CD4-positive, alpha-beta T cell treated with Interferon gamma for 1 hour (primary cell): ENCODE measurements around the gene NANOS1.
A peak's percentile ranks its signal among the peaks of the same experiment; 100 is the strongest.
"Not testable (repeated sequence)": the region's sequence is repeated elsewhere in the genome, so short reads cannot be mapped to it uniquely, and the experiment has no call there.

Experiments used
- DNase-seq: peaks from one replicate; pipeline ENCODE4 v3.0.0-alpha.2; 2020

Gene NANOS1

DNA sequence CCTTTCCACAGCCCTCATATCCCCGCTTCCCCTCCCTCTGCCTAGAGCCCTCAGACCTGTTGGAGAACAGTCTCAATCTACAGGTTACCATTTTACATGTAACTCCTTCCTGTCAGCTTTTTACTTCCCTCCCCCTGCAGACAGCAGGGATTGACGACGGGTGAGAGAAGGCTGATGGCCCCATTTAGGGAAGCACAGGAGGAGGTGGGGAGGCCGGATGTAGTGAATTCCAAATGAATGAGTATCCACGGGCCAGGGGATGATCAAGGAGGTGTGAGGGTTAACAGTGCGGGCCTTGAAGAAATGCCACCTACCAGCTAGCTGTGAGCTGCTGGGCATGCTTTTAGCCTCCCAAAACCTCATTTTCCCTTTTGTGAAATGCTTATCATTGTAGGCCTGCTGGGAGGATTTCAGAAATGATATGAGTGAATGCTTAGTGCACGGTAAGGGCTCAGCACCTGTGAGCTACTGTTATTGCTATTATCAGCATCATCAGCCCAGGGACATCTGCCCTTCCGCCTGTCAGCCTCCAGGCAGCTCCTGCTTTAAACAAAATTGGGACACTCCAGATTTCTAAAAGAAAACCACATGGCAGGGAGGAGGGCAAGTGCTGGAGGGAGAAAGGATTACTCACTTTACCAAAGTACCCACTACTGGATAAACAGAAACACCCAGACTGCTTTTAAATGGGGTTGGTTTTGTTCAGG is 6.5 kb upstream of the NANOS1 start:
- DNase-seq: no peak

DNA sequence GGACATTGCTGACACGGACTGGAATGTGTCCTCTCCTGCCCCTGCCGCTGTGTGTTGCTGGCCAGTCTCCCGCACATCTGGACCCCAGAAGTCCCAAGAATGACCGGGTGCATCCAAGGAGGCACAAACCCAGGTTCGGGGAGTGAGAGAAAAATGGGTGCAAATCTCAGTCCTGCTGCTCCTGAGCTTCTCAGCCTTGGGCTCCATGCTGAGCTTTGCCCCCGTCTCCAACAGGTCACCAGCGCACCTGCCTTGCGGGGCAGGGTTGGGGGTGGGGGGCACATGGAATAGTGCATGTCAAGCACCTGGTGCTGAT is 6.0 kb upstream of the NANOS1 start:
- DNase-seq: no peak

DNA sequence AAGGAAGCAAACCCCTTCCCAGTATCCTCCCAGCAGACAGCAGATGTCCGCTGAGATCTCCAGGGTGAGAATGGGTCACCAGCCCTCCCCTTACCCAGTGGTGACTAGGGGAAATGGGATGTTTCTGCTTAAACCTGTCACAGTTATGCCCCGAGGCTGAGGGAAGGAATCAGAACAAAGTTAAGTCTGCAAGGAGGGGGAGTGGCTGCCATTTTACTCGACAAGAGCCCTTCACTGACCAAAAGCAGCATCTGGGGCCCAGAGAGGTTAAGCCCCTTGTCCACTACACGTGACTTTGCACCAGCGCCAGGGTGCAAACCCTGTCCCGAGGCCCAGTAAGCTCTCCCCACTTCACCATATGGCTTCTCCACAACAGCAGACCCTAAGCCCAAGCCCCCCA is 4.6 kb upstream of the NANOS1 start:
- no peak for DNase-seq

DNA sequence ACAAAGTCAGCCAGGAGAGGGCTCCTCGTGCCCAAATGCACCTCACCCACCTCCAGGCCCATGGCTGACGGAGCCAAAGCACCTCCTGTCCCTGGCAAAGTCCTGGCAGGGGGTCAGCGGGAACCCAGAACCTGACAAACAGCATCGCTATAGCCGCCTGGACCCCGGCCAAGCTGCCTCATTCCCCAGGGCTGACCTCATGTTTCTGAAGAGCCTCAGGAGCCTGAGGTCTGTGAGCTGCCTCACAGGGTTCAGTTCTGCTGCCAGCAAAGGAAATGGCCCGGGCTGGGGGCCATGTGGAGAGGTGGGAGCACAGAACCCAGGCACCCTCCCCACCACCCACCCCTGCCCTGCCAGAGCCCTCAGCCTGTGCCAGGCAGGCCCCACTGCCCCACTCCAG is 4.2 kb upstream of the NANOS1 start:
- no peak for DNase-seq

DNA sequence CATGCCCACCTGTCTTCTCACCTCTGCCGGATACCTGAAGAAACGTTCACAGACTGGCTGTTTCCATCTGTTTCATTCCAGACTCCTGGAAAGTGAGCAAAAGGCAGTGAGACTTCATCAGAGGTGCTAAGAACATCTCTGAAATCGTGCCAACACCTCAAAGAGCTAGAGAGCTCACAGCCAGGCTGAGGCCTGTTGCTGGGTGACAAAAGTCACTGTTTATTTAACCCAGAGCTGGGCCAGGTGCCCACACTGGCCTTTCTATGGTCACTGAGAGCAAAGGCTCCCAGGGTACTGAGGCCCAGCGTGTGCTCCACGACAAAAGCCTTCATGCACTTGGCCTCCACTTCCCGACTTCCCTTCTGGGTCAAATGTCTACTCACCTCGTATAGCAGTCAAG is 3.7 kb upstream of the NANOS1 start:
- DNase-seq: no peak

DNA sequence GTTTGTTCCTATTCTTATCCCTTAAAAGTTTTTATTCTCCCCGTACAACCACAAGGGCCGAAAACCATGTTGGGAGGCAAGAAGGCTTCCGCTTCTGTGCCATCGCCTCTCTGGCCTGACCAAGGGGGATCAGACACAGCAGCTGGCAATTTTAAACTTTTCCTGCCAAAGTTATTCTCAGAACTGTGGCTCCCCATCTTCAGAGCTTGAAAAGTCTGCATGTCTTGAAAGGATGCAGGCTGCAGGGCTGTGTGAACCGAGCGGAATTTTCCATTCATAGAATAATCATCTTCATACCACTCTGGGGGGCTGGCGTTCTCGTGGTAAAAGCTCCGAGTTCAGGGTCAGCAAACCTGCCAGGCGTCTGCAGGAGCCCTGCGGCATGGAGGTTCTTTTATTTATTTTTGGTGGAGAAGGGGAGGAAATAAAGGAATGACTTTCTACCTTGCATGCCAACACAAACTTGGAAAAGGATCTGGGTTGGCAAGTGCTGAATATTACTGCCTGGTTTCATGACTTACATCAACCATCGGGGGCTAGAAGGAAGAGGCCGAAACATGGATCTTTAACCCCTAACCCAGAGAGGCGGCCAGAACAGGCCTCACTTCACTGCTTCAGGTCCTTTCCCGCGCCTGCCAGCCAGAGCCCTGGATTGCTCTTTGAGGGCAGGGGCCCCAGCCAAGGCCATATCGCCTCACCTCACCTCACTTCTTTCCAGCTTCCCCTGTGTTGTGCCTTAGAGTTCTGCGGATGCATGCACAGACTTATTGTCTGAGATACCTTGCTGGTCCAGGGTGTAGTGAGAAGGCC is 3.0 kb upstream of the NANOS1 start:
- no peak for DNase-seq

DNA sequence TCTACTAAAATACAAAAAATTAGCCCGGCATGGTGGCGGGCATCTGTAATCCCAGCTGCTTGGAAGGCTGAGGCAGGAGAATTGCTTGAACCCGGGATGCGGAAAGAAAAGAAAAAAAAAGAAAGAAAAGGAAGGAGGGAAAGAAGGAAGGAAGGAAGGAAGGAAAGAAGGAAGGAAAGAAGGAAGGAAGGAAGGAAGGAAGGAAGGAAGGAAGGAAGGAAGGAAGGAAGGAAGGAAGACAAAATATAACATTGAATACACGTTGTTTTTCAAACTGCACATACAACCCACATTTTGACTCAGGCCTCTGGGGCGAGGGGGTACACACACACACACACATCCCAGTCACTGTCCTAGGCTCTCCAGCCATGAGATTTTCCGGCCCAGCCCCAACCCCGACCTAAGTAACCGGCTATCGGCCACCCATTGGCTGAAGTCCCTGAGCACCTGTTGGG is 1.0 kb upstream of the NANOS1 start:
- not testable (repeated sequence) for DNase-seq

DNA sequence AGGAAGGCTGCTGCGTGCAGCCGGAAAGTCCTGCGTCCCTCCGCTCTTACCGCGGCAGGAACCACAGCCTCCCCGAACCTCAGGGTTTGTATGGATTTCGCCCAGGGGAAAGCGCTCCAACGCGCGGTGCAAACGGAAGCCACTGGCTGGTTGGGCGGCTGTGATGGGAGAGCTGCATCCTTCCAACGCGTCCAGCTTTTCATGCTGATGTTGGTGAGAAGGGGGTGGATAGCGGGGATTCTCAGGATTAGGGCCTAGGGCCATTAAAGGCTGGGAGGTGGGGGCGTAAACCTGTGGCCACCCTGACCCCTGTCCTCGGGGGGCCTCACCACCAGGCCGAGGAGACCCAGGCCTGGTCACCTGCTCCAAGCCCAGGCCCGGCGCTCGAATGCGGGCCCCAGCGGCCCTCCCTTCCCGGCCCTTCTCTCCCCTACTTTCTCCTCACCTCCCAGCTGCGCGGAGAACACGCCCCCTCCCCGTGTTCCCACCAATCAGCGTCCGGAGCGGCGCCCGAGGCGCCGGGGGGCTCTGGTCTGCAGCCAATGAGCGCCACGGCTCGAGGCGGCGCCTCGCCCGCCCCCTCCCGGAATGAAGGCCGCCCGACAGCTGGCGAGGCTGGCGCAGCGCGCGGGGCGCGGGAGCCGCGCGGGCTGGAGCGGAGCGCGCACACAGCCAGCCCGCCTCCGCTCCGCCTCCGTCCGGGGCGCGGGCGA is 458 bp upstream of the NANOS1 start:
- DNase-seq: peak; percentile 82

DNA sequence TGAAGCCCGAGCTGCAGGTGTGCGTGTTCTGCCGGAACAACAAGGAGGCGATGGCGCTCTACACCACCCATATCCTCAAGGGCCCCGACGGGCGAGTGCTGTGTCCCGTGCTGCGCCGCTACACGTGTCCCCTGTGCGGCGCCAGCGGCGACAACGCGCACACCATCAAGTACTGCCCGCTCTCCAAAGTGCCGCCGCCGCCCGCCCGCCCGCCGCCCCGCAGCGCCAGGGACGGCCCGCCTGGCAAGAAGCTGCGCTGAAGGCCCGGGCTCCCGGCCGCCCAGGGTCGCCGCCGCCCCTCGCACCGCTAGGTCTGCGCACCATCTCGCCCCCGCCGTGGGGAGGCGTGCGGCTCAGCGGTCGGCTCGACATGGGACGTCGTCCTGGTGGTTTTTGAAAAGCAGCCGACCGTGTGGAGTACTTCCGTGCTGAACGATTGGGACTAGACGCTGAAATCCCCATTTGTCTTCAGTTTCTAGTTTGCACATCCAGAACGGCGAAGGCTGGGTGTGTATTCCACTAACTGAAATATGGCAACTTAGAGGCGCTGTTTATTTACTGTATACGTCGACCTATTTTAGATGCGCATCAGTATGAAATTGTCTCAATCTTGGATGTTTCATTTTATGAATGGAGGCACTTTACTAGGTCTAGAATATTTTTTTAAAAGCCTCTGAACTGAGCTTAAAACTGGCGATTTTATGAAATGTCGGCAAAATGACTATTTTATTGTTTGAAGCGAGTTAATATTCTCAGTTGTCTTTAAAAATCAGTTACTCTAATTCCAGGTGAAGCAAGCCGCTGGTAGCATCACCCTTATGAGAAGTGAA is 1.1 kb downstream of the NANOS1 start:
- peak; percentile 41 for DNase-seq

DNA sequence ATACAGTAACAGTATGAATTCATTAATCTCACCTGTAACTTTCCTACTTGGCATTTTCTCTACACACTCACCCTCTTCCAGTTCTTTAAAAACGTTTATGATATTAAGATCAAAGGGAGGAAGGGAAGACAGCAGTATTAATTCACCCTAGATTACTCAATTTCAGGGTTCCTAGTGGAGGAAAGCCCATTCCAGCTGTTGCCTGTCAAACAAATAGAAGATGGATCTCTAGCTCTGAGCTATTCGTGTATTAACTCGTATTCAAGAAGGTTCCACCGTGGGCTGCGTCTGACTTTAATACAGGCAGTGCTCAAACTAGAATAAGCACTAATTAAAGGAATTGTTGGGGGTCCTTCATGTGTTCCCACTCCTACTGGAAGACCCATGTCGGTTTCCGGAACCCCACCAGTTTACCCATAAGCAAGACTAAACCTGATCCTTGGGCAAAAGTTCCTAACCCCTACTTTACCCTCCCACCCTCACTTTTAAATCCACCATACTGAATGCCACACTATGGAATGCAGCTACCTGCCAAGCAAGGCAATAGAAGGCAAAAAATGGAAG is 2.1 kb downstream of the NANOS1 start:
- DNase-seq: no peak

DNA sequence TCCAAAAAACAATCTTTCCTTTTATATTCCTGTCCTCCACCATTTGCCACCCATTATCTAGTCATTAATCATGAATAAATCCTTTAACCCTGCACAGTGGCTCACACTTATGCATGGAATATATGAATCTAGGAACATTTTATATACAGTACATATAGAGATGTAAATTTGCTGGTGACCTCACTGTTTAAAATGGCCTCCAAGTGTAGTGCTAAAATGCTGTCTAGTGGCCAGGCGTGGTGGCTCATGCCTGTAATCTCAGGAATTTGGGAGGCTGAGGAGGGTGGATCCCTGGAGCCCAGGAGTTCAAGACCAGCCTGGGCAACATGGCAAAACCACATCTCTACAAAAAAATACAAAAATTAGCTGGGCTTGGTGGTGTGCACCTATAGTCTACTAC is 9.6 kb downstream of the NANOS1 start:
- DNase-seq: no peak

DNA sequence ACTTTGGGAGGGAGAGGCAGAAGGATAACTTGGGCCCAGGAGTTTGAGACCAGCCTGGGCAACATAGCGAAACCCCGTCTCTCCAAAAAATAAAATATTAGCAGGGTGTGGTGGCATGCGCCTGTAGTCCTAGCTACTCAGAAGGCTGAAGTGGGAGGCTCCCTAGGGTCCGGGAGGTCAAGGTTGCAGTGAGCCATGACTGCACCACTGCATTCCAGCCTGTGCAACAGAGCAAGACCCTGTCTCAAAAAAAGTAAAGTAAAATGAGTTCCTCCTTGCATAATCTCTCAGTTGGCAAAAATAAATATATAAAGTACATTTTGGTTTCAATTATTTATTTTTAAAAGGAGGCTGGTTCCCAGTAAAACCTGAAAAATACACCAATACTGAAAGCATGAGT is 11.8 kb downstream of the NANOS1 start:
- no peak for DNase-seq

DNA sequence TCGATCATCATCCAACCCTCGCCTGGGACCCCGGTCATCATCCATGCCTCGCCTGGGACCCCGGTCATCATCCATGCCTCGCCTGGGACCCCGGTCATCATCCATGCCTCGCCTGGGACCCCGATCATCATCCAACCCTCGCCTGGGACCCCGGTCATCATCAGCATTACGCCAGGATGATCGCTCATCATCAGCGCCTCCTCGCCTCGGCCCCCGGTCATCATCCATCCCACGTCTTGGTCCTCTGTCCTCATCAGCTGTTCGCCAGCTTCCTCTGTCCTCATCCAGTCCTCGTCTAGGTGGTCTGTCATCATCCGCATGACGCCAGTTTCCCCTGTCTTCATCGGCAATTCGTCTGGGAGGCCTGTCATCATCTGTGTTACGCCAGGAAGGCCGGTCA is 12.7 kb downstream of the NANOS1 start:
- no peak for DNase-seq

DNA sequence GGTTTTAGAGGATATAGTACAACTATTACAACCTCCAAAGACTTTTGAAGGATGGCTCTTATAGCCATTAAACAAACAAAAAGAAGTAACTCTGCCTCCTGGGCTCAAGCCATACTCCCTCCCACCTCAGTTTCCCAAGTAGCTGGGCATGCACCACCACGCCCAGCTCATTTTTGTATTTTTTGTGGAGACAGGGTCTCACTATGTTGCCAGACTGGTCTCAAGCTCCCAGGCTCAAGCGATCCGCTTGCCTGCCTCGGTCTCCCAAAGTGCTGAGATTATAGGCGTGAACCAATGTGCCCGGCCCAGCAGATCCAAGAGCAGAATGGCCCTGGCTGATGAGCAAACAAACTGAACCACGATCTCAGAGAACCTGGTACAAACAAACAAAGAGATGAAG is 16.0 kb downstream of the NANOS1 start:
- DNase-seq: no peak

DNA sequence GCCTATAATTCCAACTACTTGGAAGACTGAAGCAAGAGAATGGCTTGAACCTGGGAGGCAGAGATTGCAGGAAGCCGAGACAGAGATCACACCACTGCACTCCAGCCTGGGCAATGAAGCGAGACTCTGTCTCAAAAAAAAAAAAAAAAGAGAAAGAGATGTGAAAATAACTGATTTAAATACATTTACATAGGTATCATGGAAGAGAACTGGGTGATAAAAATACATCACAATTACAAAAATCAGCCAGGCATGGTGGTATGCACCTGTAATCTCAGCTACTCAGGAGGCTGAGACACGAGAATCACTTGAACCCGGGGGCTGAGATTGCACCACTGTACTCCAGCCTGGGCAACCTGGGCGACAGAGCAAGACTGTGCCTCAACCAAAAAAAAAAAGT is 19.8 kb downstream of the NANOS1 start:
- DNase-seq: no peak

DNA sequence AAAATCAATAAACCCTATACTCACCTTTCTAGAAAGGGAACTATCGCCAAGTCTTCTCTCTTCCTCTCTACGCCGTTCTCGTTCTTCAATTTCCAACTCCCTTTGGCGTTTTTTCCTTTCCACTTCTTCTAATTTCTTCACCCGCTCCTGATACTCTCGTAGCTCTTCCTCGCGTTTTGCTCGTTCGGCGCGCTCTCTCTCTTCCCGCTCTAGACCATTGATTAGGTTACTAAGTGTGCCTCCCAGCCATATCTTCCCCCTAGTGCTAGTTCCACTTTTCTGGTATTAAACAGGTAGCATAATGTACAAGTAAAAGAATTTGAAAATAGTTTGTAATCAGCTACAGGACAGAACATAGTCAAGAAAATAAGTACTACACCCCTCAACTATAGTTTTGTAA is 20.3 kb downstream of the NANOS1 start:
- no peak for DNase-seq

DNA sequence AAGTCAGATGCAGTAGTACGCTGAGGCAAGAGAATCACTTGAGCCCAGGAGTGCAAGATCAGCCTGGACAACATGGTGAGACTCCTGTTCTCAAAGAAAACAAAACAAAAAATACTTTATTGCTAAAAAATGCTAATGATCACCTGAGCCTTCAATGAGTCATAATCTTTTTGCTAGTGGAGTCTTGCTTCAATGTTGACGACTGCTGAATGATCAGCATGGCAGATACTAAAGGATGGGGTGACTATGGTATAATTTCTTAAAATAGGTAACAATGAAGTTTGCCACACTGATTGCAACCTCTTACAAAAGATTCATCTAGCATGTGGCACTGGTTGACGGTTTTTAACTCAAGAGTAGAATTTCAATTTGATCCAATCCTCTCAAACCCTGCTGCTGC is 22.3 kb downstream of the NANOS1 start:
- no peak for DNase-seq

DNA sequence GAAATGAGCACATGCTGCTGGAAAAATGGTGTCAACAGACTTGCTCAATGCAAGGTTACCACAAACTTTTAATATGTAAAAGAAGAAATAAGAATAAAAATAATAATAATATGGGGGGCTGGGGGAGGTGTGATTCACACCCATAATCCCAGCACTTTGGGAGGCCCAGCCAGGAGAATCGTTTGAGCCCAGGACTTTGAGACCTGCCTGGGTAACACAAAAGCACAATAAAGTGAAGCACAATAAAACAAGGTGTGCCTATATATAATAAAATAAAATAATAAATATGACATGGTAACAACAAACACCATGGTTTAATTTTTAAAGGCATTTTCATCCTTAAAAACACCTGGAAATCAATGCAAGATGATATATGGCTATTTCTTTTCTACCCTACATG is 26.0 kb downstream of the NANOS1 start:
- DNase-seq: no peak

DNA sequence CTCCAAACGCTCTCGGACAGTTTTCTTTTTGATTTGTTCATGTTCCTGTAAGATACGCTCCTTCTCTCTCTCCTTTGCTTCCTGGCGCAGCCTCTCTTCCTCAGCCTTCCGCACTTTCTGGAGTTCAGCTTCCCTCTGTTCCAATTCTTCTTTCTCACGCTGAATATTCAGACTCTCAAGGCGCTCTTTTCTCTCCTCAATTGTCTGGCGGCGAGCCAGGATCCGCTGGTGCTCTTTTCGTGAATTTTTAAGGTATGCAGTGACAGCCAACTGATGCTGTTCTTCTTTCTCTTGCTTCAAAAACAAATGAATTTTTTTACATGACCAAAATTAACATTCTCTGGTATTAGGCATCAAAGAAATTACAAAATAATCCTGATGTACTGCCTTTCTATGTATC is 28.5 kb downstream of the NANOS1 start:
- no peak for DNase-seq

DNA sequence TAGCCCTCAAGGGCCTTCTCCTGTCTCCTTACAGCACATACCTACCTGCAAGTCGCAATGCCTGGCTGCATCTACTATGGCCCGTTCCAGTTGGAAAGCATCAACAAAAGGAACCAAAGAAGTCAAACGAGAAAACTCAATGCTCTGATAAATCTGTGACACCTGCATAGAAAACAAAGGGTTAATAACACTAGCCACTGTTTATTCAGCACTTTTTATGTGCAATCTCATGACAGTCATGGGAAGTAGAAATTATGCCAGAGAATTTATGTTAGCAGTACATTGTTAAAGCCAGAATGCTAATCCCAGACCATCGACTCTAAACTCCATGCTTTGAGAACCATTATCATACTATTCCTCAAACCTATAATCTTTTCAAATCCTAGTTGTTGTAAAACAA is 30.0 kb downstream of the NANOS1 start:
- DNase-seq: no peak

DNA sequence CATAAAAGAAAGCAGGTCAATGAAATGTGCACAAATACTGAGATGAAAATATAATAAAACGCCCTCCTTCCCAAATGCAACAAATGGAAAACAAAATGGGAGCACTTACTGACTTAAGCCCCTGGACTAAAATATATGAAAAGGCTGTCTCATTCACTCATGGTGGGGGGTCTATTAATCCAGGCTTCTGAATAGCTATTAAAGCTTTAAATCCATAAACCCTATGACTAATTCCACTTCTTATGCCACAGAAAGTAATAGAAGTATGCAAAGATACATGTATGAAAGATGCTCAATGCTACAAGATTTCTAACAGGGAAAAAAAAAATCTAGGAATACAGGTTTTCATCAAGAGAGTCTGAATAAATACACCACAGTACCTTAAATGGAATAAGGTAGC is 30.6 kb downstream of the NANOS1 start:
- no peak for DNase-seq

DNA sequence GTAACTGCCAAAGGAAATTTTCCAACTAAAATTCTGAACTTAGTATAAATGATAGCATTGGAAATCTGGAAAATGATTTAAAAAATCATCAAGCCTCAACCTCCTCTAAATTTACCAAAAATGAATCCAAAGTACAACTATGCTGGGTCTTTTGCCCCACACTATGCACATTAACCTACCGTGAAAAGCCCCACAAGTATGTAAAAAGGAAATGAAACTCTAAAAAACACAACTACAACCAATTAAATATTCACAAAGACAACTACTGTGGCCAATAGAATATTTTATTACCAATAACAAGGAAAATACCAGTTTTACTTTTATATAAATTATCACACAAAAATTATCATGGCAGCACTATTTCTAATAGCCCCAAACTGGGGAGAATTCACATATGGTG is 31.8 kb downstream of the NANOS1 start:
- DNase-seq: no peak

DNA sequence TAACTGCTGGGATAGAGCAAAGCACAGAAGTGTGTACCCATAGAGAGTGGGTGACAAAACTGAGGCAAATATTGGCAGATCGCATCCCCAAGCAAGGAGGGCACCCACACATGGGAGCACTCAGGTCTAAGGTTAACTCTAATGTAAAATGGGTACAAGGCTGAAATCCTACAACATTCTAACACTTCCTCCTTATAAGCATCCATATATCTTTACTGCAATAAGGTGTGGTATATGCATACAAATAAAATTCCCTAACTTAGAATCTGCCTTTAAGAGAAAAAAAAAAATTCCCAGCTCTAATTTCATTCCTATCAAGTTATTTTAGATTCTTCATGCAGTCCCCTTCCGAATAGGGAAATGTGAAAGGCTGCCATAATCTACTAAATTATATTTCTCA is 32.4 kb downstream of the NANOS1 start:
- no peak for DNase-seq
